GM23338 (cell line): Measurements from ENCODE around the gene MVB12B. TPM values are rescaled to one million over a fixed set of nuclear protein-coding genes. Genes with fewer than 3 reads are reported as not detected.

ENCODE experiments used
- ATAC-seq: fragments of 200-7000 bp; cut with Tn5 transposase; 3 replicates; pipeline ENCODE4 v1.9.1; 2020
- DNase-seq: peaks from one replicate; pipeline ENCODE4 v3.0.0-alpha.2; 2015; ENCODE audit warnings: low spot score
- H2AFZ ChIP-seq: fragments of 200-600 bp; sonication (generic); 2 replicates; pipeline ENCODE4 v1.8.0; 2016; ENCODE audit warnings: antibody characterized with exemption, mild to moderate bottlenecking, moderate library complexity
- H3F3A ChIP-seq: fragments of 200-600 bp; sonication (generic); replicated peaks from 2 replicates; pipeline ENCODE4 v1.8.0; 2017; ENCODE audit warnings: antibody characterized with exemption, mixed run types, low read depth
- H3K27ac ChIP-seq: fragments of 200-600 bp; sonication (generic); 2 replicates; pipeline ENCODE4 v1.6.1; 2016; ENCODE audit warnings: low read depth
- H3K27me3 ChIP-seq: fragments of 200-600 bp; sonication (generic); 2 replicates; pipeline ENCODE4 v1.8.0; 2016; ENCODE audit warnings: mild to moderate bottlenecking, mixed run types, moderate library complexity; ENCODE audit not compliant: insufficient read depth
- H3K36me3 ChIP-seq: fragments of 200-600 bp; sonication (generic); 2 replicates; pipeline ENCODE4 v1.8.0; 2016; ENCODE audit warnings: mild to moderate bottlenecking; ENCODE audit not compliant: insufficient read depth
- H3K4me1 ChIP-seq: fragments of 200-600 bp; sonication (generic); 2 replicates; pipeline ENCODE4 v1.8.0; 2016; ENCODE audit warnings: mild to moderate bottlenecking, moderate library complexity; ENCODE audit not compliant: insufficient read depth
- H3K4me2 ChIP-seq: fragments of 200-600 bp; sonication (generic); 2 replicates; pipeline ENCODE4 v1.7.1; 2017; ENCODE audit warnings: mixed run types
- H3K4me3 ChIP-seq: fragments of 200-600 bp; sonication (generic); 2 replicates; pipeline ENCODE4 v1.6.1; 2016; ENCODE audit warnings: mixed run types
- H3K79me2 ChIP-seq: fragments of 200-600 bp; sonication (generic); replicated peaks from 2 replicates; pipeline ENCODE4 v1.8.0; 2017; ENCODE audit warnings: mild to moderate bottlenecking; ENCODE audit not compliant: insufficient read depth
- H3K9me2 ChIP-seq: fragments of 200-600 bp; sonication (generic); 2 replicates; pipeline ENCODE4 v1.8.0; 2017; ENCODE audit not compliant: insufficient read depth
- H4K20me1 ChIP-seq: fragments of 200-600 bp; sonication (generic); replicated peaks from 2 replicates; pipeline ENCODE4 v1.8.0; 2017; ENCODE audit warnings: mild to moderate bottlenecking; ENCODE audit not compliant: insufficient read depth
- H3K27ac Mint-ChIP-seq: 2 replicates; pipeline ENCODE4 v1.8.0; 2020; ENCODE audit warnings: inconsistent platforms, mild to moderate bottlenecking, moderate library complexity, mixed read lengths
- H3K27me3 Mint-ChIP-seq: 3 replicates; pipeline ENCODE4 v1.8.0; 2022; ENCODE audit warnings: low read depth, mild to moderate bottlenecking, moderate library complexity, mixed read lengths, inconsistent platforms; ENCODE audit not compliant: insufficient read depth, poor library complexity
- H3K36me3 Mint-ChIP-seq: 3 replicates; pipeline ENCODE4 v1.8.0; 2021; ENCODE audit warnings: low read depth, mild to moderate bottlenecking, inconsistent platforms, moderate library complexity, mixed read lengths
- H3K4me1 Mint-ChIP-seq: 3 replicates; pipeline ENCODE4 v1.8.0; 2020; ENCODE audit warnings: mild to moderate bottlenecking, inconsistent platforms, mixed read lengths
- H3K4me3 Mint-ChIP-seq: 3 replicates; pipeline ENCODE4 v1.8.0; 2021; ENCODE audit warnings: moderate library complexity, mild to moderate bottlenecking, inconsistent platforms, mixed read lengths
- H3K9me3 Mint-ChIP-seq: 3 replicates; pipeline ENCODE4 v1.8.0; 2020; ENCODE audit warnings: moderate library complexity, mild to moderate bottlenecking, inconsistent platforms, mixed read lengths
- CTCF ChIP-seq, 2 experiments: fragments of 200-600 bp in 1 of 2; sonication (generic) in 1 of 2; conservative IDR thresholded peaks; 2 replicates each; pipeline versions ENCODE4 v1.5.1 to v1.6.1; 2016 to 2017; ENCODE audit warnings: antibody characterized with exemption in 2 of 2, low read depth in 2 of 2, mild to moderate bottlenecking in 2 of 2, moderate library complexity in 1 of 2
- ETS1 ChIP-seq: IDR thresholded peaks from 2 replicates; pipeline ENCODE4 v1.6.1; 2016; ENCODE audit warnings: antibody characterized with exemption
- EZH2 ChIP-seq: fragments of 200-600 bp; sonication (generic); IDR thresholded peaks from one replicate; pipeline ENCODE4 v1.8.0; 2017; ENCODE audit warnings: antibody characterized with exemption, mild to moderate bottlenecking, low read depth; ENCODE audit not compliant: unreplicated experiment
- EZH2phosphoT487 ChIP-seq: fragments of 200-600 bp; sonication (generic); IDR thresholded peaks from one replicate; pipeline ENCODE4 v1.8.1; 2018; ENCODE audit warnings: antibody characterized with exemption; ENCODE audit not compliant: unreplicated experiment
- JUNB ChIP-seq: IDR thresholded peaks from one replicate; pipeline ENCODE4 v1.6.1; 2016; ENCODE audit warnings: antibody characterized with exemption; ENCODE audit not compliant: unreplicated experiment
- NANOG ChIP-seq: IDR thresholded peaks from 2 replicates; pipeline ENCODE4 v1.6.1; 2016; ENCODE audit warnings: antibody characterized with exemption, borderline replicate concordance
- REST ChIP-seq: IDR thresholded peaks from one replicate; pipeline ENCODE4 v1.6.1; 2018; ENCODE audit warnings: antibody characterized with exemption; ENCODE audit not compliant: unreplicated experiment
- STAT1 ChIP-seq: IDR thresholded peaks from one replicate; pipeline ENCODE4 v1.6.1; 2016; ENCODE audit warnings: antibody characterized with exemption; ENCODE audit not compliant: unreplicated experiment
- ZNF331 ChIP-seq: fragments of 250-450 bp; sonication (Bioruptor Pico); IDR thresholded peaks from 2 replicates; pipeline ENCODE4 v1.5.0; 2020; ENCODE audit warnings: low read depth, mild to moderate bottlenecking, moderate library complexity
- ZNF462 ChIP-seq: fragments of 250-450 bp; sonication (Bioruptor Pico); IDR thresholded peaks from 2 replicates; pipeline ENCODE4 v1.5.0; 2020; ENCODE audit warnings: mild to moderate bottlenecking, moderate library complexity
- polyA plus RNA-seq: library from polyadenylated mRNA; unstranded; fragments of >200 nt; fragmentation: Nextera tagmentation; extraction: Ambion mirVana; gene quantifications from 2 replicates; pipeline ENCODE4 v1.2.1, GENCODE V29; 2016
- total RNA-seq: library from RNA; depleted of rRNA; stranded (reverse); fragments of >200 nt; shearing (Covaris generic); gene quantifications from 2 replicates; pipeline ENCODE4 v1.2.3, GENCODE V29; 2014

Gene MVB12B
- total and polyA plus RNA-seq, 2 experiments from 2014 or later, result 1.9 to 6.6 TPM

- no peak for TF ChIP-seq EZH2phosphoT487
- no peak for TF ChIP-seq ETS1
- TF ChIP-seq NANOG, result no peak
- no peak for TF ChIP-seq ZNF462
- TF ChIP-seq REST, result no peak
- no peak for TF ChIP-seq ZNF331 (CRISPR knock-in tag)
- no peak for TF ChIP-seq JUNB
- TF ChIP-seq STAT1, result no peak
- no peak for TF ChIP-seq EZH2
- no peak for TF ChIP-seq CTCF (conservative IDR thresholded peaks at IDR 0.05; ENCODE audit: low read depth in 2 of 2)
- no peaks in the 10 kb centered on the region for H3K79me2 ChIP-seq
- Mint-ChIP-seq H3K4me1 (peaks cover 29% of the 10 kb centered on the region), H3K27ac (0 out of 2 replicates have a peak overlapping the region, but pooled peaks have one; percentile 31), H3K36me3 (peaks cover 4% of the 10 kb centered on the region; the same call in 1 of the 3 replicates), H3K27me3 (peaks cover 4% of the 10 kb centered on the region), H3K4me3 (no peak overlapping the region), H3K9me3 (no peaks in the 10 kb centered on the region)
- H3F3A ChIP-seq, result no peaks in the 10 kb centered on the region
- DNase-seq (no peak), ATAC-seq (no peak)
- 0 out of 2 replicates have a peak overlapping the region, but pooled peaks have one; percentile 32 for H3K27ac ChIP-seq
- no peaks in the 10 kb centered on the region for H3K27me3 ChIP-seq
- no peaks in the 10 kb centered on the region for H4K20me1 ChIP-seq
- H3K4me1 ChIP-seq, result peaks cover 10% of the 10 kb centered on the region
- no peak overlapping the region for H2AFZ ChIP-seq
- no peak overlapping the region for H3K4me3 ChIP-seq
- no peak overlapping the region for H3K4me2 ChIP-seq
- H3K9me2 ChIP-seq, result no peaks in the 10 kb centered on the region
- no peaks in the 10 kb centered on the region for H3K36me3 ChIP-seq
Observed at GRCh38 chr9:126393876-126394275, 67.2 kb downstream of the MVB12B start.
